ENCODE results near the gene UHRF1.
"Not testable (repeated sequence)": the region's sequence is repeated elsewhere in the genome, so short reads cannot be mapped to it uniquely, and the experiment has no call there.

UHRF1 gene

DNA sequence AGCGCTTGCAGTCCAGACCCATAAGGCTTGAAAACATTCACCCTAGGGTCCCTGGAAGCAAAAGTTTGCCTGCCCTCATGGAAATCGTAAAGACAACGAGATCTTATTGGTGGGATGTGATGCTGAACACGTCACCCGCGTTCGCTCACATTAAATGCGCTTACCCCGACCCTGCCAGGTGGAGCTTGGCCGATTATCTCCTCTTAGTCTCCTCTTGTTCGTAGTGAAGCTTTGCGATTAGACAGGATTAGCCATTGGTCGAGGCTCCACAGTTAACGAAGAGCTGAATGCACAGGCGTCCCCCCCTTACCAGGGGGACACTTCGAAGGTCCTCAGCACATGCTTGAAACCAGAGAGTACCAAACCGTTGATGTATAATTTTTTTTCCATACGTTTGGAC is 43.6 kb downstream of the UHRF1 start:
- H3K9ac ChIP-seq (ENCODE audit: low read depth, low read length, poor library complexity): no peak overlapping the region
- H3K18ac ChIP-seq (ENCODE audit: low read length): no peak overlapping the region
- no peak overlapping the region for H2BK120ac ChIP-seq (ENCODE audit: low read depth, low read length)
- H3K36me3 ChIP-seq (replicated peaks in 1 of 2; ENCODE audit: control insufficient read depth in 2 of 2, insufficient read depth in 2 of 2, low read length in 2 of 2): peaks cover 57 to 96% of the 10 kb centered on the region in 2 donors
- H3K4me3 ChIP-seq (ENCODE audit: low read length in 2 of 2): no peak overlapping the region
- H2AK5ac ChIP-seq (ENCODE audit: low read depth, low read length): no peak overlapping the region
- H4K91ac ChIP-seq (ENCODE audit: low read depth, low read length, poor library complexity): no peak overlapping the region
- DNase-seq (ENCODE audit: low spot score): no peak
- H3K4ac ChIP-seq (ENCODE audit: low read length): no peak overlapping the region
- H3K27me3 ChIP-seq (ENCODE audit: control insufficient read depth in 3 of 3, insufficient read depth in 3 of 3, low read depth in 1 of 3, low read length in 3 of 3): no peaks in the 10 kb centered on the region
- no peak overlapping the region for H2BK15ac ChIP-seq (ENCODE audit: low read length)
- no CpG with 5 or more reads among the region's 18 CpGs for WGBS, 2 donors (ENCODE audit: extremely low coverage in 2 of 2, insufficient read length in 2 of 2, insufficient replicate concordance in 1 of 2)
- no peak overlapping the region for H3K23ac ChIP-seq (ENCODE audit: low read depth, low read length, poor library complexity)
- no peaks in the 10 kb centered on the region for H3K9me3 ChIP-seq (replicated peaks in 1 of 2; ENCODE audit: control insufficient read depth in 2 of 2, insufficient read depth in 1 of 2, low read depth in 1 of 2, low read length in 2 of 2)
- no peak overlapping the region for H4K8ac ChIP-seq (ENCODE audit: low read depth, low read length)
- H3K79me1 ChIP-seq (ENCODE audit: low read depth, low read length): peaks cover 5% of the 10 kb centered on the region
- no peak overlapping the region for H2BK12ac ChIP-seq (ENCODE audit: low read length)
- no peak overlapping the region for H2AFZ ChIP-seq (ENCODE audit: low read length)
- no peaks in the 10 kb centered on the region for H3K4me1 ChIP-seq (ENCODE audit: control insufficient read depth in 2 of 2, insufficient read depth in 1 of 2, low read depth in 1 of 2, low read length in 2 of 2)
- no peak overlapping the region for H3K4me2 ChIP-seq (ENCODE audit: insufficient read depth, low read length, poor library complexity, severe bottlenecking)
- no peak overlapping the region for H3K27ac ChIP-seq (replicated peaks; ENCODE audit: low read length)
- H3K14ac ChIP-seq (ENCODE audit: low read length): no peak overlapping the region
- H2BK5ac ChIP-seq (ENCODE audit: low read length): no peak overlapping the region

DNA sequence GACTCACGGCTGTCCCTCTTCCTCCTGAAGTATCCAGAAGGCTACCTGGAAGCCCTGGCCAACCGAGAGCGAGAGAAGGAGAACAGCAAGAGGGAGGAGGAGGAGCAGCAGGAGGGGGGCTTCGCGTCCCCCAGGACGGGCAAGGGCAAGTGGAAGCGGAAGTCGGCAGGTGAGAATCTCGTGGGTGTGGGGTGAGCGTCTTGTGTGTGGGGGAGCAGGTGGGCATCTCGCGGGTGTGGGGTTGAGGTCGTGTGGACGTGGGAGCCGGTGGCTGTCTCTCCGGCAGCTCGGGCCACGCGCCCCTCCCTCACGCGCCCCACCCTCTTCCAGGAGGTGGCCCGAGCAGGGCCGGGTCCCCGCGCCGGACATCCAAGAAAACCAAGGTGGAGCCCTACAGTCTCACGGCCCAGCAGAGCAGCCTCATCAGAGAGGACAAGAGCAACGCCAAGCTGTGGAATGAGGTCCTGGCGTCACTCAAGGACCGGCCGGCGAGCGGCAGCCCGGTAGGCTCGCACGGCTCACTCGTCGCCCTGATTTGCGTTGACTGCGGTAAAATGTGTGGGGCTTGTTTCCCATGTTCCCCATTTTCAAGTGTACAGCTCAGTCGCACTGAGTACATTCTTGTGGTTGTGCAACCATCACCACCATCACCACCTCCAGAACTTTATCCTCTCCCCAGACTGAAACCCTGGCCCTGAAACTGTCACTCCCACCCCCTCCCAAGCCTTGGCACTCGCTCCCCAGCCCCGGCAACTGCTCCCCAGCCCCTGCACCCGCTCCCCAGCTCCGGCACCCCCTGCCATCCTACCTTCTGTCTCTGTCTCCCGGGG is 45.2 kb downstream of the UHRF1 start:
- DNase-seq (ENCODE audit: low spot score); H3K4me2 ChIP-seq (ENCODE audit: insufficient read depth, low read length, poor library complexity, severe bottlenecking); H4K8ac ChIP-seq (ENCODE audit: low read depth, low read length); H3K79me1 ChIP-seq (ENCODE audit: low read depth, low read length); H2AFZ ChIP-seq (ENCODE audit: low read length); H3K4me3 ChIP-seq (ENCODE audit: low read length in 2 of 2); H2BK12ac ChIP-seq (ENCODE audit: low read length); H2BK15ac ChIP-seq (ENCODE audit: low read length); H3K18ac ChIP-seq (ENCODE audit: low read length); H3K27ac ChIP-seq (replicated peaks; ENCODE audit: low read length); H3K4ac ChIP-seq (ENCODE audit: low read length); H2AK5ac ChIP-seq (ENCODE audit: low read depth, low read length); H2BK120ac ChIP-seq (ENCODE audit: low read depth, low read length); H3K9me3 ChIP-seq (replicated peaks in 1 of 2; ENCODE audit: control insufficient read depth in 2 of 2, insufficient read depth in 1 of 2, low read depth in 1 of 2, low read length in 2 of 2); H2BK5ac ChIP-seq (ENCODE audit: low read length); H3K14ac ChIP-seq (ENCODE audit: low read length); H3K4me1 ChIP-seq (ENCODE audit: control insufficient read depth in 2 of 2, insufficient read depth in 1 of 2, low read depth in 1 of 2, low read length in 2 of 2); H3K27me3 ChIP-seq (ENCODE audit: control insufficient read depth in 3 of 3, insufficient read depth in 3 of 3, low read depth in 1 of 3, low read length in 3 of 3); H4K91ac ChIP-seq (ENCODE audit: low read depth, low read length, poor library complexity); H3K23ac ChIP-seq (ENCODE audit: low read depth, low read length, poor library complexity): not testable (repeated sequence)
- WGBS, 2 donors (ENCODE audit: extremely low coverage in 2 of 2, insufficient read length in 2 of 2, insufficient replicate concordance in 1 of 2): no CpG with 5 or more reads among the region's 46 CpGs
- Histone ChIP-seq H3K36me3 (replicated peaks in 1 of 2; ENCODE audit: control insufficient read depth in 2 of 2, insufficient read depth in 2 of 2, low read length in 2 of 2) (peaks cover 65 to 96% of the 10 kb centered on the region in 2 donors), H3K9ac (ENCODE audit: low read depth, low read length, poor library complexity) (peak overlapping the region; percentile 44)

DNA sequence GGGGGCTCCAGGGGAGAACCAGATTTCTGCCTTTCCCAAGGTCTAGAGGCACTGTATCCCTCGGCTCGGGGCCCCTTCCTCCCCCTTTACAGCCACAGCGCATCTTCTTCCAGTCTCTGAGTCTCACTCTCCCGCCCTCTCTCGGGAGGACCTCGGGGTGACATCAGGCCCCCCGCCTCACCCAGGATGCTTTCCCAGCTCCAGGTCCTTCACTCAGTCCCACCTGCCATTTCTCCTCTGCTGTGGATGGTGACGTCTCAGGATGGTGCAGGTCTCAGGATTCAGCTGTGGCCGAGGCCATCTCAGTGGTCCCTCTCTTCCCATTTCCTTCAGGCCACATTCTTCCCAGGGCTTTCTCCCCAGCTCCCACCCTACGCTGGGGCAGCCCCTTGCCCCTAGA is 46.0 kb downstream of the UHRF1 start:
- H2BK120ac ChIP-seq (ENCODE audit: low read depth, low read length): no peak overlapping the region
- WGBS, 2 donors (ENCODE audit: extremely low coverage in 2 of 2, insufficient read length in 2 of 2, insufficient replicate concordance in 1 of 2): no CpG with 5 or more reads among the region's 10 CpGs
- H2AFZ ChIP-seq (ENCODE audit: low read length): no peak overlapping the region
- no peak overlapping the region for H4K91ac ChIP-seq (ENCODE audit: low read depth, low read length, poor library complexity)
- H3K79me1 ChIP-seq (ENCODE audit: low read depth, low read length): peaks cover 9% of the 10 kb centered on the region
- no peak overlapping the region for H3K14ac ChIP-seq (ENCODE audit: low read length)
- no peak overlapping the region for H3K4ac ChIP-seq (ENCODE audit: low read length)
- no peak overlapping the region for H2AK5ac ChIP-seq (ENCODE audit: low read depth, low read length)
- no peaks in the 10 kb centered on the region for H3K9me3 ChIP-seq (replicated peaks in 1 of 2; ENCODE audit: control insufficient read depth in 2 of 2, insufficient read depth in 1 of 2, low read depth in 1 of 2, low read length in 2 of 2)
- DNase-seq (ENCODE audit: low spot score): no peak
- H3K4me3 ChIP-seq (ENCODE audit: low read length in 2 of 2): no peak overlapping the region
- no peak overlapping the region for H4K8ac ChIP-seq (ENCODE audit: low read depth, low read length)
- H3K27me3 ChIP-seq (ENCODE audit: control insufficient read depth in 3 of 3, insufficient read depth in 3 of 3, low read depth in 1 of 3, low read length in 3 of 3): no peaks in the 10 kb centered on the region
- no peak overlapping the region for H2BK12ac ChIP-seq (ENCODE audit: low read length)
- H3K4me2 ChIP-seq (ENCODE audit: insufficient read depth, low read length, poor library complexity, severe bottlenecking): no peak overlapping the region
- H3K9ac ChIP-seq (ENCODE audit: low read depth, low read length, poor library complexity): no peak overlapping the region
- H3K18ac ChIP-seq (ENCODE audit: low read length): no peak overlapping the region
- H2BK5ac ChIP-seq (ENCODE audit: low read length): no peak overlapping the region
- no peaks in the 10 kb centered on the region for H3K4me1 ChIP-seq (ENCODE audit: control insufficient read depth in 2 of 2, insufficient read depth in 1 of 2, low read depth in 1 of 2, low read length in 2 of 2)
- H3K27ac ChIP-seq (replicated peaks; ENCODE audit: low read length): no peak overlapping the region
- peaks cover 66 to 97% of the 10 kb centered on the region in 2 donors for H3K36me3 ChIP-seq (replicated peaks in 1 of 2; ENCODE audit: control insufficient read depth in 2 of 2, insufficient read depth in 2 of 2, low read length in 2 of 2)
- H2BK15ac ChIP-seq (ENCODE audit: low read length): no peak overlapping the region
- no peak overlapping the region for H3K23ac ChIP-seq (ENCODE audit: low read depth, low read length, poor library complexity)

DNA sequence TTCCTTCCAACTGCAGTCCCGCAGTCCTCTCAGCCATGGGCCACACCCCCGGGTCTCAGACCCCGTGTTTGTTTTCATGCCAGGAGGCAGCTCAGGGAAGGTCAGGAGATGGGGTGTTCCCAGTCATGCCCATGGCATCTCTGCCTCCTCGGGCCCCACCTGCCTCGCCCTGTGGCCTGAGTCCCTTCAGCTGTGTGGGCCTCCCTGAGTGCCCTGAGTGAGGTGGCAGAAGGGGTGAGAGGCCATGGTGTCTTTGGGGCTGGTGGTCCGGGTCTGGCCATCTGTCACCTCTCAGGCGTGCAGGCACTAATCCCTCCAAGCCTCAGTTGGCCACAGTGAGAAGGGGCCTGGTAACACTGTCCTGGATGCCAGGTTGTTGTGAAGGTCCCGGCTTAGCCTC is 48.7 kb downstream of the UHRF1 start:
- WGBS, 2 donors (ENCODE audit: extremely low coverage in 2 of 2, insufficient read length in 2 of 2, insufficient replicate concordance in 1 of 2): no CpG with 5 or more reads among the region's 8 CpGs
- H3K27ac ChIP-seq (replicated peaks; ENCODE audit: low read length): no peak overlapping the region
- no peak overlapping the region for H3K14ac ChIP-seq (ENCODE audit: low read length)
- no peak overlapping the region for H2BK120ac ChIP-seq (ENCODE audit: low read depth, low read length)
- peaks cover 0 to 2% of the 10 kb centered on the region in 2 donors for H3K9me3 ChIP-seq (replicated peaks in 1 of 2; ENCODE audit: control insufficient read depth in 2 of 2, insufficient read depth in 1 of 2, low read depth in 1 of 2, low read length in 2 of 2)
- peaks cover 60 to 89% of the 10 kb centered on the region in 2 donors for H3K36me3 ChIP-seq (replicated peaks in 1 of 2; ENCODE audit: control insufficient read depth in 2 of 2, insufficient read depth in 2 of 2, low read length in 2 of 2)
- H3K79me1 ChIP-seq (ENCODE audit: low read depth, low read length): peaks cover 6% of the 10 kb centered on the region
- H3K4me2 ChIP-seq (ENCODE audit: insufficient read depth, low read length, poor library complexity, severe bottlenecking): no peak overlapping the region
- H2BK15ac ChIP-seq (ENCODE audit: low read length): no peak overlapping the region
- H2BK5ac ChIP-seq (ENCODE audit: low read length): no peak overlapping the region
- no peak overlapping the region for H3K4ac ChIP-seq (ENCODE audit: low read length)
- no peak overlapping the region for H2AK5ac ChIP-seq (ENCODE audit: low read depth, low read length)
- no peak overlapping the region for H4K8ac ChIP-seq (ENCODE audit: low read depth, low read length)
- no peak overlapping the region for H2BK12ac ChIP-seq (ENCODE audit: low read length)
- H3K18ac ChIP-seq (ENCODE audit: low read length): no peak overlapping the region
- H3K9ac ChIP-seq (ENCODE audit: low read depth, low read length, poor library complexity): no peak overlapping the region
- H3K4me3 ChIP-seq (ENCODE audit: low read length in 2 of 2): no peak overlapping the region
- H3K23ac ChIP-seq (ENCODE audit: low read depth, low read length, poor library complexity): no peak overlapping the region
- H3K27me3 ChIP-seq (ENCODE audit: control insufficient read depth in 3 of 3, insufficient read depth in 3 of 3, low read depth in 1 of 3, low read length in 3 of 3): no peaks in the 10 kb centered on the region
- DNase-seq (ENCODE audit: low spot score): no peak
- H2AFZ ChIP-seq (ENCODE audit: low read length): no peak overlapping the region
- H3K4me1 ChIP-seq (ENCODE audit: control insufficient read depth in 2 of 2, insufficient read depth in 1 of 2, low read depth in 1 of 2, low read length in 2 of 2): no peaks in the 10 kb centered on the region
- no peak overlapping the region for H4K91ac ChIP-seq (ENCODE audit: low read depth, low read length, poor library complexity)

Measured in neuronal stem cell (in vitro differentiated cells).